HepG2 (cell line): ENCODE measurements around the gene NUP93. TPM values are rescaled to one million over a fixed set of nuclear protein-coding genes. Genes with fewer than 3 reads are reported as not detected.

Experiments
- ATAC-seq: fragments of 200-7000 bp; cut with Tn5 transposase; 3 replicates; pipeline ENCODE4 v1.9.1; 2020; ENCODE audit warnings: mild to moderate bottlenecking, moderate library complexity
- BruUV-seq: library from RNA; stranded (reverse); fragments of 400-500 nt; replicated peaks from 2 replicates; lab custom pipeline; 2021; lab: Mats Ljungman, UMichigan
- CTCF ChIA-PET: fragments of 300-600 bp; formaldehyde crosslinking; extraction: SDS; loops from one replicate; lab custom pipeline; 2021; ENCODE audit warnings: low total read pairs, inconsistent platforms, low intra/inter-chr PET ratio; lab: Yijun Ruan, JAX
- POLR2A ChIA-PET: fragments of 350-600 bp; sonication (Branson Sonifier 250); formaldehyde crosslinking; loops from one replicate; lab custom pipeline; 2020; ENCODE audit warnings: antibody characterized with exemption, inconsistent platforms; lab: Yijun Ruan, JAX
- DNase-seq: peaks from one replicate; pipeline ENCODE4 v3.0.0-alpha.2; 2015; ENCODE audit warnings: low spot score
- FAIRE-seq: peaks from 3 replicates; lab custom pipeline; 2011; peaks lifted over from hg19 to GRCh38; lab: Jason Lieb, UNC
- H2AFZ ChIP-seq: one replicate; pipeline ENCODE4 v1.6.1; 2011; ENCODE audit warnings: low read length, inconsistent platforms
- H3K27ac ChIP-seq: fragments of 300-600 bp; 3 replicates; pipeline ENCODE4 v1.8.0; 2011; ENCODE audit warnings: mixed run types, mild to moderate bottlenecking, mixed read lengths, low read length, inconsistent platforms; ENCODE audit not compliant: insufficient read depth; ENCODE audit errors: extremely low read length
- H3K27me3 ChIP-seq, 2 experiments: fragments of 200-600 bp in 1 of 2; 2 replicates in 1 of 2; 3 replicates in 1 of 2; pipeline versions ENCODE4 v1.6.0 to v1.8.0; 2011; ENCODE audit warnings: low read length in 2 of 2, mild to moderate bottlenecking in 2 of 2, moderate library complexity in 2 of 2, inconsistent platforms in 1 of 2; ENCODE audit not compliant: insufficient read depth in 2 of 2, control insufficient read depth in 1 of 2
- H3K36me3 ChIP-seq, 2 experiments: fragments of 200-600 bp in 1 of 2; replicated peaks in 1 of 2; 2 replicates in 1 of 2; 3 replicates in 1 of 2; pipeline versions ENCODE4 v1.5.1 to v1.8.0; 2011; ENCODE audit warnings: low read length in 2 of 2, inconsistent platforms in 1 of 2; ENCODE audit not compliant: insufficient read depth in 2 of 2, control insufficient read depth in 1 of 2
- H3K4me1 ChIP-seq: 2 replicates; pipeline ENCODE4 v1.5.1; 2012; ENCODE audit warnings: low read length, inconsistent platforms; ENCODE audit not compliant: insufficient read depth
- H3K4me2 ChIP-seq: 2 replicates; pipeline ENCODE4 v1.6.0; 2011; ENCODE audit warnings: low read depth, low read length, inconsistent platforms
- H3K4me3 ChIP-seq, 3 experiments: fragments of 200-600 bp in 1 of 3; sonication (generic), shearing (Covaris generic) in 1 of 3; replicated peaks in 1 of 3; 2 replicates each; pipeline ENCODE4 v1.5.1; 2011 to 2016; ENCODE audit warnings: low read length in 3 of 3, inconsistent platforms in 2 of 3, low read depth in 2 of 3, mild to moderate bottlenecking in 2 of 3, control low read depth in 1 of 3, mixed read lengths in 1 of 3; ENCODE audit not compliant: insufficient read depth in 1 of 3
- H3K79me2 ChIP-seq: one replicate; pipeline ENCODE4 v1.6.1; 2011; ENCODE audit warnings: low read length, inconsistent platforms; ENCODE audit not compliant: insufficient read depth
- H3K9ac ChIP-seq: 2 replicates; pipeline ENCODE4 v1.6.0; 2011; ENCODE audit warnings: mild to moderate bottlenecking, low read depth, low read length, inconsistent platforms; ENCODE audit not compliant: insufficient read depth
- H3K9me3 ChIP-seq: 2 replicates; pipeline ENCODE4 v1.5.1; 2012; ENCODE audit warnings: mild to moderate bottlenecking, low read length
- H4K20me1 ChIP-seq: 2 replicates; pipeline ENCODE4 v1.6.0; 2011; ENCODE audit warnings: inconsistent platforms, mild to moderate bottlenecking, low read length, moderate library complexity; ENCODE audit not compliant: insufficient read depth
- AGO2 ChIP-seq: fragments of 200-400 bp; formaldehyde crosslinking; optimal IDR thresholded peaks from 2 replicates; pipeline ENCODE3; 2017; ENCODE audit warnings: mild to moderate bottlenecking, low read depth, low read length, moderate library complexity
- PRPF4 ChIP-seq: fragments of 200-400 bp; formaldehyde crosslinking; IDR thresholded peaks from 2 replicates; pipeline ENCODE4 v1.6.1; 2016; ENCODE audit warnings: low read length, low read depth; ENCODE audit not compliant: poor library complexity, severe bottlenecking
- RXRA ChIP-seq: sonication (generic); formaldehyde crosslinking; IDR thresholded peaks from 2 replicates; pipeline ENCODE4 v1.5.1; 2020; ENCODE audit warnings: missing genetic modification reagents
- RXRB ChIP-seq: IDR thresholded peaks from 2 replicates; pipeline ENCODE4 v1.6.1; 2016; ENCODE audit warnings: borderline replicate concordance, missing genetic modification reagents, missing compliant biosample characterization
- TAF15 ChIP-seq: fragments of 200-400 bp; formaldehyde crosslinking; IDR thresholded peaks from one replicate; pipeline ENCODE4 v1.6.1; 2018; ENCODE audit warnings: mild to moderate bottlenecking, low read depth, low read length; ENCODE audit not compliant: poor library complexity, severe bottlenecking
- ZBTB7B ChIP-seq: sonication (generic); formaldehyde crosslinking; IDR thresholded peaks from 2 replicates; pipeline ENCODE4 v1.4.0; 2020; ENCODE audit warnings: missing genetic modification reagents
- ZFP36L1 ChIP-seq: sonication (generic); formaldehyde crosslinking; IDR thresholded peaks from 2 replicates; pipeline ENCODE4 v1.8.0; 2022; ENCODE audit warnings: mild to moderate bottlenecking, missing genetic modification reagents, moderate library complexity
- ZFP90 ChIP-seq: sonication (generic); formaldehyde crosslinking; IDR thresholded peaks from 2 replicates; pipeline ENCODE4 v1.8.0; 2022; ENCODE audit warnings: missing genetic modification reagents, mild to moderate bottlenecking, inconsistent platforms, borderline replicate concordance
- ZNF326 ChIP-seq: sonication (generic); formaldehyde crosslinking; IDR thresholded peaks from 2 replicates; pipeline ENCODE4 v1.4.0; 2020; ENCODE audit warnings: missing genetic modification reagents, borderline replicate concordance
- ZNF33B ChIP-seq: sonication (generic); formaldehyde crosslinking; IDR thresholded peaks from 2 replicates; pipeline ENCODE4 v1.5.1; 2020; ENCODE audit warnings: mild to moderate bottlenecking, missing genetic modification reagents
- ZNF44 ChIP-seq: sonication (generic); formaldehyde crosslinking; IDR thresholded peaks from 2 replicates; pipeline ENCODE4 v1.5.1; 2020; ENCODE audit warnings: mild to moderate bottlenecking, missing genetic modification reagents
- ZNF503 ChIP-seq: sonication (generic); formaldehyde crosslinking; IDR thresholded peaks from 2 replicates; pipeline ENCODE4 v1.4.0; 2020; ENCODE audit warnings: missing genetic modification reagents
- ZNF530 ChIP-seq: sonication (generic); formaldehyde crosslinking; IDR thresholded peaks from 2 replicates; pipeline ENCODE4 v1.5.0; 2020; ENCODE audit warnings: low read depth, mild to moderate bottlenecking, missing genetic modification reagents
- ZXDC ChIP-seq: sonication (generic); formaldehyde crosslinking; IDR thresholded peaks from 2 replicates; pipeline ENCODE4 v1.5.0; 2020; ENCODE audit warnings: mild to moderate bottlenecking, missing genetic modification reagents
- WGBS: methylation state at CpG from one replicate; pipeline ENCODE4 v1.1.6; 2017; ENCODE audit warnings: low lambda C conversion rate; 5-methylcytosine and 5-hydroxymethylcytosine counted together
- in situ Hi-C: cut with HindIII; loops from 2 replicates; pipeline ENCODE4 v1.10.0; 2017; ENCODE audit warnings: low pct_unique_long_range_greater_than_20kb; ENCODE audit not compliant: extremely low pct_ligation_motif_present
- intact Hi-C: fragments of 100-400 bp; cut with micrococcal nuclease; formaldehyde crosslinking; loops from one replicate; pipeline ENCODE4 v1.10.0; 2022; ENCODE audit not compliant: unreplicated experiment
- polyA plus RNA-seq, 8 experiments: library from polyadenylated mRNA; depleted of rRNA in 3 of 8; stranded (reverse) in 7 of 8; unstranded in 1 of 8; fragments of >200 nt; fragmentation: Illumina TruSeq in 4 of 8; extraction: Trizol in 4 of 8; gene quantifications; 2 replicates each; pipeline versions ENCODE4 v1.2.1 to v1.2.3, GENCODE V29; 2011 to 2016; ENCODE audit warnings: low read depth in 4 of 8, missing spikeins in 1 of 8, mixed read lengths in 1 of 8; ENCODE audit not compliant: insufficient read depth in 1 of 8
- total RNA-seq, 5 experiments: library from RNA; depleted of rRNA; stranded (reverse); fragments of >200 nt; fragmentation: Illumina TruSeq; extraction: Trizol; gene quantifications; 2 replicates each; pipeline ENCODE4 v1.2.3, GENCODE V29; 2016; ENCODE audit warnings: low read depth in 1 of 5
- TF ChIP-seq, protein P1 (sequence below): sonication (generic); formaldehyde crosslinking; IDR thresholded peaks from 2 replicates; pipeline ENCODE4 v1.4.0; 2020; ENCODE audit warnings: missing genetic modification reagents, mild to moderate bottlenecking, borderline replicate concordance
- TF ChIP-seq, protein P2 (sequence below): sonication (generic); formaldehyde crosslinking; IDR thresholded peaks from 2 replicates; pipeline ENCODE4 v1.5.0; 2020; ENCODE audit warnings: mild to moderate bottlenecking, missing genetic modification reagents, moderate library complexity

Gene NUP93
- total and polyA plus RNA-seq, 2 of the 13 experiments (the other 11 are each of a cell fraction or from before 2014, with no cell fraction given) = 58.5 to 140 TPM

- DNase-seq (no peak), ATAC-seq (peak; percentile 50), FAIRE-seq (peak; percentile 69)
- Histone ChIP-seq H3K9me3 (no peaks in the 10 kb centered on the region), H3K9ac (peak overlapping the region; percentile 46; the same call in 1 of the 2 replicates), H3K36me3 (no peaks in the 10 kb centered on the region), H4K20me1 (no peaks in the 10 kb centered on the region), H3K4me2 (peak overlapping the region; percentile 97), H2AFZ (peak overlapping the region; percentile 5), H3K27ac (no peak overlapping the region), H3K4me1 (peaks cover 81% of the 10 kb centered on the region), H3K79me2 (no peaks in the 10 kb centered on the region), H3K27me3 (no peaks in the 10 kb centered on the region), H3K4me3 (peak overlapping the region; percentile 0 to 62 (median 33); a peak in 4 of 6 replicates)
- 10% methylated on average over 8 of the region's 8 CpGs for WGBS
- no TSS peak for BruUV-seq
- in situ Hi-C loops = no loop called here
- ChIA-PET CTCF (no interaction called here), POLR2A (interaction anchor here (0.7 to 4.3 kb wide), 5 partner anchors 11 to 71 kb away, joined by 3 to 28 read pairs (median 3); no protein-coding TSS in a partner anchor)
- intact Hi-C loops = loop anchor here (5.0 to 10.0 kb wide), 2 partner anchors 189 to 257 kb away; partner anchors contain the start of gene MT2A
- TF ChIP-seq ZXDC (no peak), ZNF503 (no peak), PRPF4 (no peak), ZNF33B (CRISPR knock-in tag) (no peak), ZFP90 (no peak), TAF15 (no peak), ZNF44 (CRISPR knock-in tag) (0 out of 2 replicates have a peak, but pooled peaks have one; percentile 49), RXRB (CRISPR knock-in tag) (peak; percentile 36; the same call in 1 of the 2 replicates), ZBTB7B (CRISPR knock-in tag) (peak; percentile 11; the same call in 1 of the 2 replicates), RXRA (CRISPR knock-in tag) (no peak), ZNF530 (CRISPR knock-in tag) (no peak), AGO2 (no peak), ZNF326 (CRISPR knock-in tag) (no peak), ZFP36L1 (CRISPR knock-in tag) (no peak)
- TF ChIP-seq, protein P1, sequence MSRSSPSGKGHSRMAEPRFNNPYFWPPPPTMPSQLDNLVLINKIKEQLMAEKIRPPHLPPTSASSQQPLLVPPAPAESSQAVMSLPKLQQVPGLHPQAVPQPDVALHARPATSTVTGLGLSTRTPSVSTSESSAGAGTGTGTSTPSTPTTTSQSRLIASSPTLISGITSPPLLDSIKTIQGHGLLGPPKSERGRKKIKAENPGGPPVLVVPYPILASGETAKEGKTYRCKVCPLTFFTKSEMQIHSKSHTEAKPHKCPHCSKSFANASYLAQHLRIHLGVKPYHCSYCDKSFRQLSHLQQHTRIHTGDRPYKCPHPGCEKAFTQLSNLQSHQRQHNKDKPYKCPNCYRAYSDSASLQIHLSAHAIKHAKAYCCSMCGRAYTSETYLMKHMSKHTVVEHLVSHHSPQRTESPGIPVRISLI (CRISPR knock-in tag) = no peak
- TF ChIP-seq, protein P2, sequence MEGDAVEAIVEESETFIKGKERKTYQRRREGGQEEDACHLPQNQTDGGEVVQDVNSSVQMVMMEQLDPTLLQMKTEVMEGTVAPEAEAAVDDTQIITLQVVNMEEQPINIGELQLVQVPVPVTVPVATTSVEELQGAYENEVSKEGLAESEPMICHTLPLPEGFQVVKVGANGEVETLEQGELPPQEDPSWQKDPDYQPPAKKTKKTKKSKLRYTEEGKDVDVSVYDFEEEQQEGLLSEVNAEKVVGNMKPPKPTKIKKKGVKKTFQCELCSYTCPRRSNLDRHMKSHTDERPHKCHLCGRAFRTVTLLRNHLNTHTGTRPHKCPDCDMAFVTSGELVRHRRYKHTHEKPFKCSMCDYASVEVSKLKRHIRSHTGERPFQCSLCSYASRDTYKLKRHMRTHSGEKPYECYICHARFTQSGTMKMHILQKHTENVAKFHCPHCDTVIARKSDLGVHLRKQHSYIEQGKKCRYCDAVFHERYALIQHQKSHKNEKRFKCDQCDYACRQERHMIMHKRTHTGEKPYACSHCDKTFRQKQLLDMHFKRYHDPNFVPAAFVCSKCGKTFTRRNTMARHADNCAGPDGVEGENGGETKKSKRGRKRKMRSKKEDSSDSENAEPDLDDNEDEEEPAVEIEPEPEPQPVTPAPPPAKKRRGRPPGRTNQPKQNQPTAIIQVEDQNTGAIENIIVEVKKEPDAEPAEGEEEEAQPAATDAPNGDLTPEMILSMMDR (CRISPR knock-in tag) = no peak
Observed at GRCh38 chr16:56861756-56862155, 131.8 kb downstream of the NUP93 start.
